CD8-positive, alpha-beta memory T cell (primary cell): ENCODE measurements around the gene GCK. TPM values are rescaled to one million over a fixed set of nuclear protein-coding genes. Genes with fewer than 3 reads are reported as not detected.
A peak's percentile ranks its signal among the peaks of the same experiment; 100 is the strongest.
"Not testable (repeated sequence)": the region's sequence is repeated elsewhere in the genome, so short reads cannot be mapped to it uniquely, and the experiment has no call there.

Source experiments
- CTCF ChIA-PET: fragments of 350-600 bp; sonication (Branson Sonifier 250); formaldehyde crosslinking; loops from one replicate; lab custom pipeline; 2021; ENCODE audit warnings: antibody characterized with exemption; lab: Charles Lee
- POLR2A ChIA-PET: fragments of 350-600 bp; sonication (Branson Sonifier 250); formaldehyde crosslinking; loops from one replicate; lab custom pipeline; 2021; ENCODE audit warnings: antibody characterized with exemption; lab: Charles Lee
- DNase-seq, 5 donors: peaks; one replicate each; pipeline versions ENCODE4 v3.0.0 to v3.0.0-alpha.2; 2020 to 2022; ENCODE audit warnings: mixed read lengths in 1 of 5
- H3K27ac ChIP-seq: one replicate; pipeline ENCODE4 v1.7.0; 2013; ENCODE audit warnings: low read depth, mild to moderate bottlenecking, low read length, moderate library complexity
- H3K27me3 ChIP-seq: 2 replicates; pipeline ENCODE4 v1.7.0; 2013; ENCODE audit warnings: low read length, mild to moderate bottlenecking; ENCODE audit not compliant: insufficient read depth, poor library complexity, severe bottlenecking
- H3K36me3 ChIP-seq: 2 replicates; pipeline ENCODE4 v1.7.0; 2013; ENCODE audit warnings: mild to moderate bottlenecking, low read length, moderate library complexity; ENCODE audit not compliant: insufficient read depth
- H3K4me1 ChIP-seq: 2 replicates; pipeline ENCODE4 v1.7.0; 2013; ENCODE audit warnings: mild to moderate bottlenecking, low read length, moderate library complexity; ENCODE audit not compliant: insufficient read depth
- H3K4me3 ChIP-seq: 2 replicates; pipeline ENCODE4 v1.7.0; 2013; ENCODE audit warnings: mild to moderate bottlenecking, low read length
- H3K9me3 ChIP-seq: 2 replicates; pipeline ENCODE4 v1.7.0; 2013; ENCODE audit warnings: mild to moderate bottlenecking, low read length
- H3K27ac Mint-ChIP-seq, 8 donors: one replicate each; pipeline ENCODE4 v1.8.0; 2020 to 2021; ENCODE audit warnings: mixed read lengths in 8 of 8, mild to moderate bottlenecking in 6 of 8, inconsistent platforms in 3 of 8, moderate library complexity in 3 of 8
- H3K27me3 Mint-ChIP-seq, 2 donors: one replicate each; pipeline ENCODE4 v1.8.0; 2020 to 2021; ENCODE audit warnings: mixed read lengths in 2 of 2, mild to moderate bottlenecking in 1 of 2, moderate library complexity in 1 of 2
- H3K36me3 Mint-ChIP-seq, 3 donors: one replicate each; pipeline ENCODE4 v1.8.0; 2020 to 2021; ENCODE audit warnings: mixed read lengths in 3 of 3, inconsistent platforms in 1 of 3, mild to moderate bottlenecking in 1 of 3
- H3K4me1 Mint-ChIP-seq, 3 donors: one replicate each; pipeline ENCODE4 v1.8.0; 2020 to 2021; ENCODE audit warnings: mixed read lengths in 3 of 3, inconsistent platforms in 1 of 3, mild to moderate bottlenecking in 1 of 3
- H3K4me3 Mint-ChIP-seq, 7 donors: one replicate each; pipeline ENCODE4 v1.8.0; 2020 to 2021; ENCODE audit warnings: mixed read lengths in 7 of 7, mild to moderate bottlenecking in 6 of 7, moderate library complexity in 4 of 7, inconsistent platforms in 2 of 7
- H3K9me3 Mint-ChIP-seq, 5 donors: one replicate each; pipeline ENCODE4 v1.8.0; 2020 to 2022; ENCODE audit warnings: mixed read lengths in 5 of 5, mild to moderate bottlenecking in 3 of 5, moderate library complexity in 2 of 5, inconsistent platforms in 1 of 5
- polyA plus RNA-seq: library from polyadenylated mRNA; unstranded; fragments of 300-500 nt; fragmentation: Illumina TruSeq; gene quantifications from one replicate; pipeline ENCODE4 v1.2.3, GENCODE V29; 2021
- total RNA-seq, 2 experiments: library from RNA; stranded (reverse); gene quantifications; one replicate each; pipeline ENCODE4 v1.2.3, GENCODE V29; 2021

Gene GCK
- total and polyA plus RNA-seq, 3 experiments from 2014 or later, result 0.46 to 1.8 (median 1.0) TPM

- H3K27me3 ChIP-seq, result no peaks in the 10 kb centered on the region
- no peaks in the 10 kb centered on the region for H3K9me3 ChIP-seq
- peaks cover 14% of the 10 kb centered on the region for H3K4me1 ChIP-seq
- no peak for DNase-seq
- H3K27me3 Mint-ChIP-seq, result peaks cover 6 to 11% of the 10 kb centered on the region in 2 donors
- H3K4me1 Mint-ChIP-seq, result peaks cover 27 to 45% (median 38%) of the 10 kb centered on the region in 3 donors
- ChIA-PET POLR2A (no interaction called here), CTCF (interaction anchor here (1.5 kb wide), 1 partner anchor 363 kb away, joined by 4 read pairs; no protein-coding TSS in a partner anchor)
- H3K4me3 Mint-ChIP-seq, result peak overlapping the region; percentile 80 to 93 (median 84)
- H3K4me3 ChIP-seq, result peak overlapping the region; percentile 82
- peaks cover 0 to 37% (median 6%) of the 10 kb centered on the region in 3 donors for H3K36me3 Mint-ChIP-seq
- no peaks in the 10 kb centered on the region for H3K9me3 Mint-ChIP-seq
- peak overlapping the region in 6 of 8 donors; percentile 6 to 84 (median 51) for H3K27ac Mint-ChIP-seq
- peak overlapping the region; percentile 80 for H3K27ac ChIP-seq
- peaks cover 21% of the 10 kb centered on the region for H3K36me3 ChIP-seq
These were observed 12.6 kb upstream of the GCK start for GRCh38 chr7:44201813-44202212.

- Mint-ChIP-seq H3K36me3 (peaks cover 0 to 28% (median 6%) of the 10 kb centered on the region in 3 donors), H3K27ac (peak within 1 kb of the TSS; percentile 9 to 90 (median 82)), H3K4me1 (peaks cover 27 to 45% (median 38%) of the 10 kb centered on the region in 3 donors), H3K4me3 (peak within 1 kb of the TSS; percentile 80 to 93 (median 84)), H3K27me3 (peaks cover 6 to 15% of the 10 kb centered on the region in 2 donors), H3K9me3 (no peaks in the 10 kb centered on the region)
- peak within 1 kb of the TSS; percentile 82 for H3K4me3 ChIP-seq
- DNase-seq, result peak; percentile 84 to 96 (median 92)
- peak within 1 kb of the TSS; percentile 80 for H3K27ac ChIP-seq
- H3K27me3 ChIP-seq, result no peaks in the 10 kb centered on the region
- POLR2A ChIA-PET, result interaction anchor here (0.6 to 1.3 kb wide), 5 partner anchors 78 to 648 kb away, joined by 3 read pairs; partner anchors contain the start of genes H2AZ2 and POLD2
- peaks cover 14% of the 10 kb centered on the region for H3K4me1 ChIP-seq
- CTCF ChIA-PET, result interaction anchor here (0.6 to 1.5 kb wide), 4 partner anchors 112 to 364 kb away, joined by 3 to 4 read pairs (median 4); no protein-coding TSS in a partner anchor
- peaks cover 12% of the 10 kb centered on the region for H3K36me3 ChIP-seq
- H3K9me3 ChIP-seq, result no peaks in the 10 kb centered on the region
These were observed 11.6 kb upstream of the GCK start, which contains the start of gene YKT6 for GRCh38 chr7:44200699-44201461. Gene YKT6 (plus strand): TSS chr7:44200978. CDS start chr7:44201136, 158 bp downstream.

- not testable (repeated sequence) for H3K36me3 ChIP-seq, DNase-seq, H3K9me3 Mint-ChIP-seq, H3K4me3 ChIP-seq, H3K9me3 ChIP-seq, H3K27ac ChIP-seq, H3K27me3 ChIP-seq
- peak overlapping the region in 1 of 8 donors; percentile 9 for H3K27ac Mint-ChIP-seq
- ChIA-PET CTCF (interaction anchor here (0.6 to 1.5 kb wide), 4 partner anchors 111 to 364 kb away, joined by 3 to 4 read pairs (median 4); no protein-coding TSS in a partner anchor), POLR2A (interaction anchor here (1.0 to 1.3 kb wide), 2 partner anchors 290 to 648 kb away, joined by 3 read pairs; partner anchors contain the start of gene H2AZ2)
- H3K27me3 Mint-ChIP-seq, result peaks cover 8 to 15% of the 10 kb centered on the region in 2 donors
- peaks cover 14% of the 10 kb centered on the region for H3K4me1 ChIP-seq
- peak overlapping the region in 6 of 7 donors; percentile 3 to 51 (median 36) for H3K4me3 Mint-ChIP-seq
- H3K4me1 Mint-ChIP-seq, result peaks cover 25 to 41% (median 34%) of the 10 kb centered on the region in 3 donors
- peaks cover 0 to 21% (median 4%) of the 10 kb centered on the region in 3 donors for H3K36me3 Mint-ChIP-seq
These were observed 10.9 kb upstream of the GCK start for GRCh38 chr7:44200163-44200562.

GRCh38 chr7:44197474-44197873, 8.2 kb upstream of the GCK start:
- Histone ChIP-seq H3K4me1 (peaks cover 11% of the 10 kb centered on the region), H3K4me3 (no peak overlapping the region), H3K27me3 (no peaks in the 10 kb centered on the region), H3K9me3 (no peaks in the 10 kb centered on the region), H3K36me3 (no peaks in the 10 kb centered on the region), H3K27ac (no peak overlapping the region)
- Mint-ChIP-seq H3K9me3 (no peaks in the 10 kb centered on the region), H3K4me3 (no peak overlapping the region), H3K27ac (no peak overlapping the region), H3K27me3 (peaks cover 8 to 29% of the 10 kb centered on the region in 2 donors), H3K36me3 (peaks cover 0 to under 1% (median 0%) of the 10 kb centered on the region in 3 donors), H3K4me1 (peaks cover 12 to 15% (median 12%) of the 10 kb centered on the region in 3 donors)
- ChIA-PET CTCF (interaction anchor here (1.1 to 1.5 kb wide), 2 partner anchors 21 to 177 kb away, joined by 3 to 4 read pairs; no protein-coding TSS in a partner anchor), POLR2A (no interaction called here)
- DNase-seq, result no peak

GRCh38 chr7:44196450-44196872, 7.2 kb upstream of the GCK start:
- no peak overlapping the region for H3K27ac Mint-ChIP-seq
- H3K9me3 Mint-ChIP-seq, result no peaks in the 10 kb centered on the region
- peak in 2 of 5 donors; percentile 20 to 31 for DNase-seq
- ChIA-PET POLR2A (no interaction called here), CTCF (interaction anchor here (1.1 to 1.5 kb wide), 2 partner anchors 22 to 176 kb away, joined by 3 to 4 read pairs; no protein-coding TSS in a partner anchor)
- no peak overlapping the region for H3K27ac ChIP-seq
- H3K36me3 ChIP-seq, result no peaks in the 10 kb centered on the region
- H3K4me3 ChIP-seq, result no peak overlapping the region
- peaks cover 5% of the 10 kb centered on the region for H3K27me3 ChIP-seq
- H3K36me3 Mint-ChIP-seq, result no peaks in the 10 kb centered on the region
- H3K27me3 Mint-ChIP-seq, result peaks cover 13 to 32% of the 10 kb centered on the region in 2 donors
- H3K9me3 ChIP-seq, result no peaks in the 10 kb centered on the region
- H3K4me3 Mint-ChIP-seq, result peak overlapping the region in 1 of 7 donors; percentile 25
- H3K4me1 Mint-ChIP-seq, result peaks cover 1 to 5% (median 2%) of the 10 kb centered on the region in 3 donors
- peaks cover under 1% of the 10 kb centered on the region for H3K4me1 ChIP-seq

- Histone ChIP-seq H3K27me3 (peaks cover 5% of the 10 kb centered on the region), H3K4me3 (no peak overlapping the region), H3K9me3 (no peaks in the 10 kb centered on the region), H3K27ac (no peak overlapping the region), H3K36me3 (no peaks in the 10 kb centered on the region), H3K4me1 (no peaks in the 10 kb centered on the region)
- Mint-ChIP-seq H3K4me1 (peaks cover 0 to under 1% (median 0%) of the 10 kb centered on the region in 3 donors), H3K27me3 (peaks cover 13 to 32% of the 10 kb centered on the region in 2 donors), H3K27ac (no peak overlapping the region), H3K36me3 (no peaks in the 10 kb centered on the region), H3K9me3 (no peaks in the 10 kb centered on the region), H3K4me3 (no peak overlapping the region)
- DNase-seq, result no peak
- ChIA-PET CTCF (no interaction called here), POLR2A (no interaction called here)
These were observed 6.7 kb upstream of the GCK start for GRCh38 chr7:44195889-44196288.

GRCh38 chr7:44194562-44195145, 5.4 kb upstream of the GCK start:
- Mint-ChIP-seq H3K4me3 (no peak overlapping the region), H3K4me1 (no peaks in the 10 kb centered on the region), H3K36me3 (no peaks in the 10 kb centered on the region), H3K9me3 (no peaks in the 10 kb centered on the region), H3K27me3 (peaks cover 13 to 37% of the 10 kb centered on the region in 2 donors), H3K27ac (no peak overlapping the region)
- Histone ChIP-seq H3K27ac (no peak overlapping the region), H3K9me3 (no peaks in the 10 kb centered on the region), H3K4me3 (no peak overlapping the region), H3K4me1 (no peaks in the 10 kb centered on the region), H3K36me3 (no peaks in the 10 kb centered on the region), H3K27me3 (peaks cover 5% of the 10 kb centered on the region)
- DNase-seq, result no peak
- POLR2A ChIA-PET, result no interaction called here
- CTCF ChIA-PET, result no interaction called here
